IPS-18c (cell line): ENCODE results near the gene TM7SF2.

Source experiments
- H3K4me3 ChIP-seq: 2 replicates; pipeline ENCODE4 v1.7.0; 2013; ENCODE audit warnings: low read depth, mild to moderate bottlenecking, low read length, moderate library complexity; ENCODE audit not compliant: insufficient read depth
- H3K9me3 ChIP-seq: one replicate; pipeline ENCODE4 v1.6.1; 2013; ENCODE audit warnings: mild to moderate bottlenecking, low read length, moderate library complexity; ENCODE audit not compliant: control insufficient read depth, insufficient read depth

Gene TM7SF2

GRCh38 chr11:65121447-65121864 is 9.8 kb downstream of the TM7SF2 start:
- no peaks in the 10 kb centered on the region for H3K9me3 ChIP-seq
- H3K4me3 ChIP-seq, result peak overlapping the region; percentile 90

GRCh38 chr11:65121865-65122696 is 10.4 kb downstream of the TM7SF2 start, which contains the start of the genes FAU and MRPL49:
Gene FAU, minus strand, starts transcription at chr11:65122134. Its CDS starts 321 bp downstream, at chr11:65121813.
Gene MRPL49, plus strand, starts transcription at chr11:65122321. Its CDS starts 26 bp downstream, at chr11:65122347.
- H3K9me3 ChIP-seq, result no peaks in the 10 kb centered on the region
- peak within 1 kb of the TSS; percentile 90 for H3K4me3 ChIP-seq

GRCh38 chr11:65124480-65125196 is 13.0 kb downstream of the TM7SF2 start:
- Histone ChIP-seq H3K4me3 (no peak overlapping the region), H3K9me3 (no peaks in the 10 kb centered on the region)

DNA sequence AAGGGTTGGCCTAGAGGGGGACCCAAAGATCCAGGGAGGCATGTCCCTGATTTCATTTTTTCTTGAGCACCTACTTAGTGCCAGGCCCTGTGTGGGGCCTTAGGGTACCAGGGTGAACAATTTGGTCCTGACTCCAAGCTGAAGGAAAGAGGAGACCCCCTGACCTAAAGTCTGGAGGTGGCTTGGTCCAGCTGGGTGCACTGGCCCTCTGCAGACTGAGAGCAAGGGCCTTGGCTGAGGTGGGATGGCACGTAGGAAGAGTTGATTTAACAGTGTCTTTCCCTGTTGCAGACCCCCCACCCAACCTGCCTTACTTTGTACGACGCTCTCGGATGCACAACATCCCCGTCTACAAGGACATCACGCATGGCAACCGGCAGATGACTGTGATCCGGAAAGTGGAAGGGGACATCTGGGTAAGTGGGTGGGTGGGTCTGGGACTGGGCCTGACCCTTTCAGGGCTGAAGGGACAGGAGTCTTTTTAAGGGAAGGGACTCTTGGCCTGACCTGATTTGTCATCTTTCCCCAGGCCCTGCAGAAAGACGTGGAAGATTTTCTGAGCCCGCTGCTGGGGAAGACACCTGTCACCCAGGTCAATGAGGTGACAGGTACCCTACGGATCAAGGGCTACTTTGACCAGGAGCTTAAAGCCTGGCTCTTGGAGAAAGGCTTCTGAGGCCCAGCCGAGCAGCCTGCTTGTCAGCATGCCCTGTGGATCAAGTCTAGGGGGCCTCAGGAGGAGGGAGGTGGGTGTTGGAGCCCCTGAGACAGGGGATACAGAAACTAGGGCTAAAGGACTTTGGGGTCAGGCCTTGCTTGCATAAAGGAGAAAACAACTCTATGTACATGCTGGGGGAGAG is 13.8 kb downstream of the TM7SF2 start:
- Histone ChIP-seq H3K4me3 (no peak overlapping the region), H3K9me3 (no peaks in the 10 kb centered on the region)

DNA sequence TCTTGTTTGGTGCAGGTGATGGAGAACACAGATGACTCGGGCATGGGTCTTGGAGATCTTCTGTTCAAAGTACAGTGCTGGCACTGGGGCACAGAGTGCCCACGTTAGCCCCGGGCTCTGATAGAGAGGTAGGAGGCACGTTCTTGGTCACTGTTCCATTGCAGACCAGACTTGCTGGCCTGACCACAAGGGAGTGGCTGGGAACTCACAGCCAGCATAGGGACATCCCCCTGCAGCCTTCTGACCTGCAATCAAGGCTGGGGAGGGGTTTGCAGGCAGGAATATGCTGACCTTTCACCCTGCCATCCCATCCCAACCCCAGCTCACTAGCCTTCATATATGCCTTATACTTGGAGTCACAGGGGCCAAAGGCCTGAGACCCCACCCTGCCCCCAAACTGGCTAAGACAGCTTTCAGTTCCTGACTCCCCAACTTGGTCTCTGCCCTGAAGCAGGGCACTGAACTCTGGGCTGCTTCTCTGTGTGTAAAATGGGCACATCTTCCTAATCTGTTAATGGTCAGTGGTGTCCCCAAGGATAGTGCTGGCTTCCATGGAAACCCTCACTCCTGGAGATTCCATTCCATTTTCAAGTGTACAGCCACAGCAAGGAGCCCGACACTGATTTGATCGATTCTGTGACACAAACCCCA is 15.1 kb downstream of the TM7SF2 start:
- H3K9me3 ChIP-seq, result peaks cover 2% of the 10 kb centered on the region
- no peak overlapping the region for H3K4me3 ChIP-seq

- no peak overlapping the region for H3K4me3 ChIP-seq
- peaks cover 2% of the 10 kb centered on the region for H3K9me3 ChIP-seq
Measured at GRCh38 chr11:65127473-65128181, 16.0 kb downstream of the TM7SF2 start.

GRCh38 chr11:65128182-65129145 is 16.8 kb downstream of the TM7SF2 start:
- H3K9me3 ChIP-seq, result peaks cover 2% of the 10 kb centered on the region
- H3K4me3 ChIP-seq, result no peak overlapping the region

DNA sequence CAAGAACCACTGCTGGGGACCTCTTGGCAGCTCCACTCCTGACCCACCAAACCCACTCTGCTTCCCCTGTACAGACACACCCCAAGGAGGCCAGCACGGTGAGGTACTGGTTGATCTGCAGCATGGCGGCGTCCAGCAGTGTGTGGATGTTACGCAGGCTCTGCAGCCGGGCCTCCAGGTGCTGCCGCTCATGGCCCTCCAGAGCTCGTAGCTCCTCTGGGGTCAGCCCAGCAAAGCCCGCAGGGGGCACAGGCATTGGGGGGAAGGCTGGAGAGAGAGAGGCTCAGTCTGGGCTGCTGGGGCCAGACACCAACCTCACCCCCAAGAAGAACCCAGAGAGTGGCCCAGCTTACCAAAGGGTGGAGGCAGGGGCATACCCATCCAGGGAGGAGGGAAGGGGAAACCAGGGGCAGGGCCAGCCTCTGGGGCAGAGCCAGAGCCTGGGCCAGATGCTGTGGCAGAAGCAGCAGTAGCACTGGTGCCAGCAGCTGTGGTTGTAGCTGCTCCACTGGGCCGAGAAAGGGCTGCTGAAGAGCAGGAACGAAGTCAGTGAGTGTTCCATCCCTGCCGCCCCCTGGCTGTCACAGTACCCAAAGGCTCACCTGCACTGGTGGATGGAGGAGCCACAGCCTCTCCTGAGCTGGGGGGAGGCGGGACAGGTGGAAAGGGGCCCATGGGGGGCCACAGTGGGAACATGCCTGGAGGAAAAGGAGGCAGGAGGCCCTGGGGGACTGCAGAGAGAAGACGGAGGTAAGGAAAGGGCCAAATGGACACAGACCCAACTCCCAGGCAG is 18.2 kb downstream of the TM7SF2 start:
- no peak overlapping the region for H3K4me3 ChIP-seq
- H3K9me3 ChIP-seq, result peaks cover 2% of the 10 kb centered on the region

DNA sequence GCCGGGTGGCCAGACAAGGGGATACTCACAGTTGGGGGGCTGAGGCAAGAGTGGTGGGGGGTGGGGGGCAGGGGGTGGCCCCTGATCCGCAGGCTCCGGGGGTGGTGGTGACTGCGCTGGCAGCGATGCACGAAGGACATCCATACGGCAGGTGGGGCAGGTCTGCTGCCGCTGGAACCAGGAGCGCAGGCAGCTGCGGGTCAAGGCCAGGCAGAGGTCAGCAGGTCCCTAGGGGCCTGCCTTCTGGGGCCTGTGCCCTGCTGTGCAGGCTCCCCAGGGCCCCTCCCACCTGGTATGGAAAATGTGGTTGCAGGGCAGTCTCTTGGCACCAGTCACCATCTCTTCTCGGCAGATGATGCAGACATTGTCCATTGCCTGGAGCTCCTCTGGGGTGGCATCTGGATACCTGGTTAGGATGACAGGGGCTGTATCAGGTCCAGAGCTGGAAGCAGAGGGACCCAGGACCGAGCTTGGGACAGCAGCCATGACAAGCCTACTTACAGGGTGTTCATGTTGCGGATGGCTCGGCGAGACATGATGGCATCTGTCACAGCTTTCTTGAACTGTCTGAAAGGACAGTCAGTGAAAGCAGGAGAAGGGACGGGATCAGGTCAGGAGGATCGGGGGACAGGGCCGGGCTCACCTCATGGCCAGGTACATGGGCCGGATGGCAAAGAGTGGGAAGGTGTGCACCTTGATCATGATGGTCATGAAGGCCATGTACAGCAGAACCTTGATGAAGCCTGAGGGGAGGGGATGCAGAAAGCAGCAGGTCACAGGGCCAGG is 19.2 kb downstream of the TM7SF2 start:
- H3K4me3 ChIP-seq, result no peak overlapping the region
- peaks cover 2% of the 10 kb centered on the region for H3K9me3 ChIP-seq

GRCh38 chr11:65131417-65131776 is 19.7 kb downstream of the TM7SF2 start:
- H3K9me3 ChIP-seq, result peaks cover 2% of the 10 kb centered on the region
- no peak overlapping the region for H3K4me3 ChIP-seq

DNA sequence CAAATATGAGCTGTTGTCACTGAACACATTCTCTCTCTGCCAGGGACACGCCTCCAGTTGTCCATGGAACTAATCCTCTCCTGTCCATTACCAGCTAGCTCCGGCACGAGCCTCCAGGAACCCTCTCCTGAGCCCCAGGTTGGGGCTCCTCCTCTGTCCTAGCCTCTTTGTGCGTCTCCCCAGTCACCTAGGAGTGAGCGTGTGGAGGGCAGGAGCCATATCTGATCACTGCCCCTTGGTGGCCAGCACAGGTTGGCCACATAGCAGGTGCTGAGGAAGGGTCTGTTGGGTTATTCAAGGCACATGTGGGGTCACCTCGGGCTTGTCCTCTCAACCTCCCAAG is 20.2 kb downstream of the TM7SF2 start:
- H3K4me3 ChIP-seq, result no peak overlapping the region
- H3K9me3 ChIP-seq, result peaks cover 2% of the 10 kb centered on the region

DNA sequence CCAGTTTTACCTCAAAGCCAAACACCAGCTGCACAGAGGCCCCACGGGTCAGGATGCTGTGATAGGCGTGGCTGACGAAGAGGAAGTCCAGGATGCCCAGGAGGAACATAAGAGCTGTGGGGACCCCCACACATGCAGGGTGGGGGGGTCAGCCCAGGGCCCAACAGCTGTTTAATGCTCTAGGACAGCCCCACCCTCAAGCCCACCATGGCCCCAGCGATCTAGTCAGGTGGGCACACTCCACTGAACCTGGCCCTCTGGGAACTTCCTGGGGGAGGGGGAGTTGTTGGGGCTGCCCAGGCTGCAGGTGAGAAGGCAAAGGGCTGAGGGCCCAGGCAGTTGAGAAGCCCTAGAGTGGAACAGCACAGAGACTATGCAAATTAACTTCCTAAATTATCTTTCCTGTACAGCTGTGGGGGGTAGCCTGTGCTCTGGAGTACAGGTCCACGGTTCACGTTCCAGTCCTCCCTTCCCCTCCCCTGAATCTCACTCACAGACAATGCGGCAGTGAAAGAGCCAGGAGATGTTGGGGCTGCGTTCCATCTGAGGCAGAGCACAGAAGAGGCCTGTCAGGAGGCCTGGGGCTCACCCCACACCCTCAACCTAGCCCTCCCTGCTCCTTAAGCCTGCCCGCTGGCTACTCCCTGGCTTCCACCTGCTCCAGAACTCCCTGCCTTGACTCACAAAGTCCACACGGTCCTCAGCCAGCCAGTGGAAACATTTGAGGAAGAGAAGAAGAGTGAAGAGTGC is 20.7 kb downstream of the TM7SF2 start:
- Histone ChIP-seq H3K4me3 (no peak overlapping the region), H3K9me3 (peaks cover 2% of the 10 kb centered on the region)

- H3K4me3 ChIP-seq, result peak overlapping the region; percentile 96
- H3K9me3 ChIP-seq, result peaks cover 2% of the 10 kb centered on the region
Measured at GRCh38 chr11:65132988-65133700, 21.5 kb downstream of the TM7SF2 start.
